NOMO-1 treated with DMSO at 0.1 percent for 48 hours (cell line): ENCODE data around the gene FDXACB1.
"Not testable (repeated sequence)": the region's sequence is repeated elsewhere in the genome, so short reads cannot be mapped to it uniquely, and the experiment has no call there.

Source experiments
- DNase-seq: peaks from one replicate; lab custom pipeline; 2025; ENCODE audit not compliant: unreplicated experiment; lab: John Stamatoyannopoulos, UW

FDXACB1 gene

GRCh38 chr11:111909378-111909777 is 30.4 kb upstream of the FDXACB1 start:
- no peak for DNase-seq

- no peak for DNase-seq
Observed at GRCh38 chr11:111908639-111909305, 29.8 kb upstream of the FDXACB1 start.

GRCh38 chr11:111906680-111907079 is 27.7 kb upstream of the FDXACB1 start:
- DNase-seq, result no peak

GRCh38 chr11:111905411-111905810 is 26.4 kb upstream of the FDXACB1 start:
- DNase-seq, result no peak

- no peak for DNase-seq
Observed at GRCh38 chr11:111886844-111887243, 7.9 kb upstream of the FDXACB1 start.

GRCh38 chr11:111886032-111886431 is 7.1 kb upstream of the FDXACB1 start:
- DNase-seq, result no peak

GRCh38 chr11:111885053-111885452 is 6.1 kb upstream of the FDXACB1 start:
- DNase-seq, result not testable (repeated sequence)

- no peak for DNase-seq
Observed at GRCh38 chr11:111882202-111882601, 3.2 kb upstream of the FDXACB1 start.

- DNase-seq, result no peak
Observed at GRCh38 chr11:111879637-111879960, 634 bp upstream of the FDXACB1 start.

- DNase-seq, result no peak
Observed at GRCh38 chr11:111878385-111878848, 548 bp downstream of the FDXACB1 start.

GRCh38 chr11:111871693-111872161 is 7.2 kb downstream of the FDXACB1 start:
- DNase-seq, result no peak

- DNase-seq, result peak; percentile 66
Observed at GRCh38 chr11:111870886-111871692, 7.9 kb downstream of the FDXACB1 start, which contains the start of gene ALG9. Gene ALG9 (minus strand): TSS chr11:111871581. CDS start chr11:111871482, 99 bp downstream.

GRCh38 chr11:111870522-111870885 is 8.5 kb downstream of the FDXACB1 start:
- peak; percentile 63 for DNase-seq

- no peak for DNase-seq
Observed at GRCh38 chr11:111870113-111870512, 8.9 kb downstream of the FDXACB1 start.

- DNase-seq, result no peak
Observed at GRCh38 chr11:111860257-111860656, 18.7 kb downstream of the FDXACB1 start.

GRCh38 chr11:111855506-111855905 is 23.5 kb downstream of the FDXACB1 start:
- DNase-seq, result no peak

- DNase-seq, result no peak
Observed at GRCh38 chr11:111852103-111852502, 26.9 kb downstream of the FDXACB1 start.

GRCh38 chr11:111851636-111852035 is 27.3 kb downstream of the FDXACB1 start:
- peak; percentile 35 for DNase-seq

- DNase-seq, result no peak
Observed at GRCh38 chr11:111851067-111851466, 27.9 kb downstream of the FDXACB1 start.

- no peak for DNase-seq
Observed at GRCh38 chr11:111849631-111850030, 29.3 kb downstream of the FDXACB1 start.

GRCh38 chr11:111846636-111847035 is 32.3 kb downstream of the FDXACB1 start:
- DNase-seq, result peak; percentile 36

GRCh38 chr11:111846063-111846462 is 32.9 kb downstream of the FDXACB1 start:
- DNase-seq, result peak; percentile 27
